Stomach smooth muscle (tissue), 2 donors: ENCODE results near the gene RPL18.
A peak's percentile ranks its signal among the peaks of the same experiment; 100 is the strongest.

Experiments used
- H3K27ac ChIP-seq: one replicate; pipeline ENCODE4 v1.7.0; 2013; ENCODE audit warnings: mild to moderate bottlenecking, low read length, inconsistent platforms
- H3K27me3 ChIP-seq, 2 donors: one replicate each; pipeline ENCODE4 v1.7.0; 2013; ENCODE audit warnings: low read length in 2 of 2; ENCODE audit not compliant: insufficient read depth in 2 of 2, control insufficient read depth in 1 of 2
- H3K36me3 ChIP-seq, 2 donors: one replicate each; pipeline ENCODE4 v1.7.0; 2013; ENCODE audit warnings: low read length in 2 of 2; ENCODE audit not compliant: control insufficient read depth in 2 of 2, insufficient read depth in 2 of 2
- H3K4me1 ChIP-seq: one replicate; pipeline ENCODE4 v1.7.0; 2013; ENCODE audit warnings: low read length; ENCODE audit not compliant: control insufficient read depth, insufficient read depth
- H3K4me3 ChIP-seq, 2 donors: one replicate each; pipeline ENCODE4 v1.7.0; 2013; ENCODE audit warnings: low read length in 2 of 2
- H3K9ac ChIP-seq, 2 donors: one replicate each; pipeline ENCODE4 v1.7.0; 2013; ENCODE audit warnings: low read length in 2 of 2, mild to moderate bottlenecking in 1 of 2
- H3K9me3 ChIP-seq, 2 donors: one replicate each; pipeline ENCODE4 v1.7.0; 2013; ENCODE audit warnings: low read length in 2 of 2; ENCODE audit not compliant: control insufficient read depth in 2 of 2
- donor health status: healthy.
- donor health status: Pancreatic carcinoma.

RPL18 gene

GRCh38 chr19:48618916-48619691, at the start of gene RPL18, which contains the start of gene SPHK2:
Gene RPL18 (minus strand): TSS chr19:48619178. CDS start chr19:48619143, 35 bp downstream.
Gene SPHK2 (plus strand): TSS chr19:48619506. CDS start chr19:48620515, 1,009 bp downstream.
- H3K27me3 ChIP-seq = no peaks in the 10 kb centered on the region
- H3K4me3 ChIP-seq = peak within 1 kb of the TSS; percentile 96 to 98
- peaks cover 21 to 23% of the 10 kb centered on the region in 2 donors for H3K36me3 ChIP-seq
- peaks cover 46% of the 10 kb centered on the region for H3K4me1 ChIP-seq
- H3K27ac ChIP-seq = peak within 1 kb of the TSS; percentile 94
- no peaks in the 10 kb centered on the region for H3K9me3 ChIP-seq
- peak within 1 kb of the TSS; percentile 95 to 99 for H3K9ac ChIP-seq

GRCh38 chr19:48668761-48669160, 49.8 kb upstream of the RPL18 start:
- H3K4me1 ChIP-seq = no peaks in the 10 kb centered on the region
- H3K9ac ChIP-seq = no peak overlapping the region
- no peaks in the 10 kb centered on the region for H3K9me3 ChIP-seq
- H3K27ac ChIP-seq = no peak overlapping the region
- no peaks in the 10 kb centered on the region for H3K36me3 ChIP-seq
- H3K4me3 ChIP-seq = no peak overlapping the region
- no peaks in the 10 kb centered on the region for H3K27me3 ChIP-seq

GRCh38 chr19:48668332-48668731, 49.4 kb upstream of the RPL18 start:
- no peak overlapping the region for H3K4me3 ChIP-seq
- H3K27ac ChIP-seq = no peak overlapping the region
- no peaks in the 10 kb centered on the region for H3K27me3 ChIP-seq
- no peaks in the 10 kb centered on the region for H3K36me3 ChIP-seq
- no peak overlapping the region for H3K9ac ChIP-seq
- no peaks in the 10 kb centered on the region for H3K9me3 ChIP-seq
- no peaks in the 10 kb centered on the region for H3K4me1 ChIP-seq

- Histone ChIP-seq H3K27ac (no peak overlapping the region), H3K4me1 (peaks cover 4% of the 10 kb centered on the region), H3K4me3 (no peak overlapping the region), H3K9me3 (no peaks in the 10 kb centered on the region), H3K36me3 (no peaks in the 10 kb centered on the region), H3K9ac (no peak overlapping the region), H3K27me3 (no peaks in the 10 kb centered on the region)
Measured at GRCh38 chr19:48665786-48666185, 46.8 kb upstream of the RPL18 start.

GRCh38 chr19:48664476-48664875, 45.5 kb upstream of the RPL18 start:
- H3K4me3 ChIP-seq = no peak overlapping the region
- no peaks in the 10 kb centered on the region for H3K9me3 ChIP-seq
- peaks cover 5% of the 10 kb centered on the region for H3K4me1 ChIP-seq
- H3K27ac ChIP-seq = no peak overlapping the region
- H3K27me3 ChIP-seq = no peaks in the 10 kb centered on the region
- no peak overlapping the region for H3K9ac ChIP-seq
- no peaks in the 10 kb centered on the region for H3K36me3 ChIP-seq

GRCh38 chr19:48663667-48664066, 44.7 kb upstream of the RPL18 start:
- no peaks in the 10 kb centered on the region for H3K27me3 ChIP-seq
- no peak overlapping the region for H3K9ac ChIP-seq
- H3K9me3 ChIP-seq = no peaks in the 10 kb centered on the region
- H3K4me3 ChIP-seq = no peak overlapping the region
- H3K4me1 ChIP-seq = peaks cover 5% of the 10 kb centered on the region
- no peak overlapping the region for H3K27ac ChIP-seq
- H3K36me3 ChIP-seq = no peaks in the 10 kb centered on the region

- Histone ChIP-seq H3K27ac (no peak overlapping the region), H3K4me3 (no peak overlapping the region), H3K9ac (no peak overlapping the region), H3K9me3 (no peaks in the 10 kb centered on the region), H3K27me3 (no peaks in the 10 kb centered on the region), H3K4me1 (peaks cover 5% of the 10 kb centered on the region), H3K36me3 (no peaks in the 10 kb centered on the region)
Measured at GRCh38 chr19:48661711-48662090, 42.7 kb upstream of the RPL18 start.

GRCh38 chr19:48660852-48661710, 42.1 kb upstream of the RPL18 start:
- Histone ChIP-seq H3K4me1 (peaks cover 5% of the 10 kb centered on the region), H3K4me3 (peak overlapping the region in 1 of 2 donors; percentile 44), H3K27ac (peak overlapping the region; percentile 46)

GRCh38 chr19:48659768-48660167, 40.8 kb upstream of the RPL18 start:
- Histone ChIP-seq H3K4me3 (no peak overlapping the region), H3K27ac (no peak overlapping the region), H3K36me3 (no peaks in the 10 kb centered on the region), H3K4me1 (peaks cover 5% of the 10 kb centered on the region), H3K9me3 (no peaks in the 10 kb centered on the region), H3K27me3 (no peaks in the 10 kb centered on the region), H3K9ac (no peak overlapping the region)

More at GRCh38 chr19:48660852-48661710, 42.1 kb upstream of the RPL18 start:
- Histone ChIP-seq H3K27me3 (no peaks in the 10 kb centered on the region), H3K9me3 (no peaks in the 10 kb centered on the region), H3K36me3 (no peaks in the 10 kb centered on the region), H3K9ac (no peak overlapping the region)

GRCh38 chr19:48658483-48658882, 39.5 kb upstream of the RPL18 start:
- Histone ChIP-seq H3K27me3 (no peaks in the 10 kb centered on the region), H3K36me3 (no peaks in the 10 kb centered on the region), H3K9me3 (no peaks in the 10 kb centered on the region), H3K4me1 (peaks cover 5% of the 10 kb centered on the region), H3K4me3 (no peak overlapping the region), H3K9ac (no peak overlapping the region), H3K27ac (no peak overlapping the region)
